ENCODE data around the gene GAK.

The GAK gene

DNA sequence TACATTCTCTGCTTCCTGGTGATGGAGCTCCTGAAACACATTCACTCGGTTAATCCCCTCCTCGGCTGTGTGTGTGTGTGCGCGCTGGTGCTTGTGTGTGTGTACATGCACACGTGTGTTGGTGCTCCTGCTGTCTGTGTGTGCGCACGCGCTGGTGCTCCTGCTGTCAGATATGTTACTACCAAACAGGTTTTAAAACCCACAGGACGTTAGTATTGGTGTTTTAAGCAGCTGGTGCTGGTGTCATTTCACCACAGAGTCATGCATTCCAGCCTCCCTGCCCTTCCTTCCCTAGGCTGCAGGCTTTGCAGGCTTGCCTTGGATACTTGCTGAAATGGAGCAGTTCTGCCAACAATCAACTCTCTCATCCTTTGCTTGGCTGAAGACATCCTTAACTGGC, 58.1 kb downstream of the GAK start:
- TF ChIP-seq SIN3A (IDR thresholded peaks at IDR 0.05; ENCODE audit: borderline replicate concordance, insufficient read depth, low read length) (no peak), POLR2AphosphoS5 (IDR thresholded peaks at IDR 0.05; ENCODE audit: low read depth, low read length) (no peak), FOXP2 (optimal IDR thresholded peaks at IDR 0.05; ENCODE audit: borderline replicate concordance, extremely low read depth, extremely low read length, insufficient read depth) (no peak), TAF1 (IDR thresholded peaks at IDR 0.05; ENCODE audit: borderline replicate concordance, insufficient read depth, low read length) (no peak), REST (IDR thresholded peaks at IDR 0.05; ENCODE audit: insufficient read depth in 1 of 2, low read depth in 2 of 2, low read length in 2 of 2) (no peak)

DNA sequence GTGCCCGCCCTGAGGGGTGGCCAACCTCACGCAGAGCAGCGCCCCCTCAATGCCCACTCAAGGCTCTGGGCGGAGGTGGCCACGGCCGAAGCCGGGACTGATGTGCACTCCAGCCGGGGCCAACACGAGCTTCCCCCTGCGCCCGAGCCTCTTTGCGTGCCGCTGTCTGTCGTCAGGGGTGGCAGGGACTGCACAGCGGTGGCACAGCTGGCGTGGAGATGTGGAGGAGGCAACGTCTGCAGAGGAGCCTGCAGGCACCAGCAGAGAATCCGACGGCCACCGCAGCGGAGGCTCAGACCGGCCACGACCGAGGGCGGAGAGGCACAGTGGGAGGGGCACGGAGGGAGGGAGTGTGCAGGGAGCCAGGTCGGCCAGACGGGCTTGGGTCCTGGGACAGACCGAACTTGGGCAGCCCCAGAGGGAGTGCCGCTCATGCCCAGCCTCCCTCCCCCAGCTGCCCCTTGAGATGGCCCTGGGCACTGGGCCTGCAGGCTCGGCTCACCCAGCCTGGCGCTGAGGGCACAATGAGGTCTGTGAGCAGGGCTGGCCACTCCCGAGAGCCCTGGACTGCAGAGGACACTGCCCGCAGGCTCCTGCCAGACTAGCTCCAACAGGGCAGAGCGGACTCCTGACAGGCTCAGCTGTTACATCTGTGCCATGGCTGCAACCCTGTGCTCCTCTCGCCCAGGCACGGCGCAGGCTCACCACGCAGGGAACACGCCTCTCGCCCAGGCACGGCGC, 59.7 kb downstream of the GAK start:
- TF ChIP-seq FOXP2 (optimal IDR thresholded peaks at IDR 0.05; ENCODE audit: borderline replicate concordance, extremely low read depth, extremely low read length, insufficient read depth) (no peak), POLR2AphosphoS5 (IDR thresholded peaks at IDR 0.05; ENCODE audit: low read depth, low read length) (no peak), TAF1 (IDR thresholded peaks at IDR 0.05; ENCODE audit: borderline replicate concordance, insufficient read depth, low read length) (no peak), REST (IDR thresholded peaks at IDR 0.05; ENCODE audit: insufficient read depth in 1 of 2, low read depth in 2 of 2, low read length in 2 of 2) (no peak), SIN3A (IDR thresholded peaks at IDR 0.05; ENCODE audit: borderline replicate concordance, insufficient read depth, low read length) (no peak)

DNA sequence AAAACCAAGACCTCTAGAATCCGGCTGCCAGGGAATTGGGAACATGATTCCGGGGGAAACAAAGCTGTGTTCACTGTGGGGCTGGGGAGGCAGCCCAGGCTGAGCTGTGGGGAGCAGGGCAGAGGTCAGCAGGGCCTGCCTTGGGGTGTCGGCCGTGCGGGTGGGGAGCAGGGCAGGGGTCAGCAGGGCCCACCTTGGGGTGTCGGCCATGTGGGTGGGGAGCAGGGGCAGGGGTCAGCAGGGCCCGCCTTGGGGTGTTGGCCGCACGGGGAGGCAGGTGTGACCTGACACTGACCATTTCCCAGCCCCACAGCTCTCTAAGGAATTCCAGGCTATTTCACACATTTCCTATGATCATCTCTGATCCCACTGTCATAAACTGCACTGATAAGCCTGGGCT, 60.6 kb downstream of the GAK start:
- TF ChIP-seq TAF1 (IDR thresholded peaks at IDR 0.05; ENCODE audit: borderline replicate concordance, insufficient read depth, low read length) (no peak), REST (IDR thresholded peaks at IDR 0.05; ENCODE audit: insufficient read depth in 1 of 2, low read depth in 2 of 2, low read length in 2 of 2) (no peak), FOXP2 (optimal IDR thresholded peaks at IDR 0.05; ENCODE audit: borderline replicate concordance, extremely low read depth, extremely low read length, insufficient read depth) (no peak), SIN3A (IDR thresholded peaks at IDR 0.05; ENCODE audit: borderline replicate concordance, insufficient read depth, low read length) (no peak), POLR2AphosphoS5 (IDR thresholded peaks at IDR 0.05; ENCODE audit: low read depth, low read length) (no peak)

- TF ChIP-seq FOXP2 (optimal IDR thresholded peaks at IDR 0.05; ENCODE audit: borderline replicate concordance, extremely low read depth, extremely low read length, insufficient read depth) (no peak), SIN3A (IDR thresholded peaks at IDR 0.05; ENCODE audit: borderline replicate concordance, insufficient read depth, low read length) (no peak), POLR2AphosphoS5 (IDR thresholded peaks at IDR 0.05; ENCODE audit: low read depth, low read length) (no peak), TAF1 (IDR thresholded peaks at IDR 0.05; ENCODE audit: borderline replicate concordance, insufficient read depth, low read length) (no peak), REST (IDR thresholded peaks at IDR 0.05; ENCODE audit: insufficient read depth in 1 of 2, low read depth in 2 of 2, low read length in 2 of 2) (no peak)
Observed at GRCh38 chr4:870951-871350, 61.2 kb downstream of the GAK start.
